ENCODE results near the gene ZNF783. TPM values are rescaled to one million over a fixed set of nuclear protein-coding genes. Genes with fewer than 3 reads are reported as not detected.

Gene ZNF783
- total and polyA plus RNA-seq, 2 of the 8 experiments (the other 6 are each of a cell fraction or from before 2014, with no cell fraction given), result 7.3 to 8.2 TPM

DNA sequence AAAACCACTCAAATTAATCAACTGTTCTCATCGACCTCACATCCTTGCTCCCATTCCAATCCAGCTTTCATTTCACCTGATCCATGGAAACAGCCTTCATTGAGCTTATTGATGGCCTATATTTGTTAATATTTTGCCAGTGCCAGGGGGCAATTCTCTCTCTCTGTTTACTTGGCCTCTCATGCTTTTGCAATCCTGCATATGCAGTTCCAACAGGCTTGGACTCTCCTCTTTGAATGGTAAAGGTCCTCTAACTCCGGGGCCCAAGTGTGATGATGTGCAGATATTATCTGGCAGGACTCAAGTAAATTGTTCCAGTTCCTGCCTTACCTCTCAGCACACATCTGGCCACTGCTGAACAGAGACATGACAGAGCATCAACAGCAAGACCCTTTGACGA is 67.3 kb downstream of the ZNF783 start:
- Histone ChIP-seq H2BK15ac (ENCODE audit: low read length) (no peak overlapping the region), H3K23ac (ENCODE audit: insufficient read length) (no peak overlapping the region), H3K4me3 (ENCODE audit: extremely low read depth in 1 of 4, insufficient read depth in 2 of 4, low read depth in 3 of 4, low read length in 4 of 4) (no peak overlapping the region), H3K79me1 (ENCODE audit: low read depth, low read length) (no peaks in the 10 kb centered on the region), H4K20me1 (replicated peaks in 1 of 2; ENCODE audit: control insufficient read depth in 1 of 2, insufficient read depth in 2 of 2, low read length in 2 of 2) (no peaks in the 10 kb centered on the region), H2BK120ac (replicated peaks; ENCODE audit: low read depth, low read length) (no peak overlapping the region), H3K9ac (replicated peaks in 1 of 4; ENCODE audit: extremely low read depth in 1 of 4, low read depth in 3 of 4, low read length in 3 of 4) (no peak overlapping the region), H3K36me3 (ENCODE audit: control insufficient read depth in 2 of 4, insufficient read depth in 4 of 4, low read length in 3 of 4) (no peaks in the 10 kb centered on the region; a peak in 1 of 8 replicates), H3K4ac (replicated peaks; ENCODE audit: insufficient read length, low read depth, low read length) (no peak overlapping the region), H3K23me2 (ENCODE audit: low read depth, low read length) (no peaks in the 10 kb centered on the region), H3K14ac (ENCODE audit: insufficient read length) (no peak overlapping the region), H2BK5ac (ENCODE audit: low read depth, low read length) (no peak overlapping the region), H2AK5ac (ENCODE audit: low read depth, low read length) (no peak overlapping the region), H3K79me2 (ENCODE audit: control insufficient read depth in 1 of 2, insufficient read depth in 2 of 2, low read length in 2 of 2) (no peaks in the 10 kb centered on the region), H3K4me1 (replicated peaks in 1 of 4; ENCODE audit: control insufficient read depth in 3 of 4, insufficient read depth in 4 of 4, low read length in 3 of 4) (no peaks in the 10 kb centered on the region), H4K8ac (ENCODE audit: extremely low read depth, insufficient read depth, low read length) (no peak overlapping the region), H4K91ac (replicated peaks; ENCODE audit: insufficient read length, low read length) (no peak overlapping the region), H2BK12ac (ENCODE audit: low read depth, low read length) (no peak overlapping the region), H2BK20ac (ENCODE audit: low read length) (no peak overlapping the region), H4K5ac (ENCODE audit: insufficient read length, low read depth, low read length) (no peak overlapping the region), H3K18ac (ENCODE audit: extremely low read depth, low read length) (no peak overlapping the region), H3K27ac (ENCODE audit: low read depth, low read length) (no peak overlapping the region), H2AFZ (ENCODE audit: low read length) (no peak overlapping the region), H3K56ac (replicated peaks; ENCODE audit: insufficient read length, low read depth, low read length) (no peak overlapping the region), H3K9me3 (ENCODE audit: insufficient read depth in 2 of 2, low read depth in 1 of 2, low read length in 1 of 2) (peaks cover 3 to 7% of the 10 kb centered on the region in 2 experiments; a peak in 3 of 4 replicates), H3K27me3 (replicated peaks in 1 of 4; ENCODE audit: control insufficient read depth in 3 of 4, extremely low read depth in 1 of 4, insufficient read depth in 3 of 4, low read length in 3 of 4) (no peaks in the 10 kb centered on the region), H3K4me2 (ENCODE audit: insufficient read depth in 1 of 2, low read depth in 2 of 2, low read length in 2 of 2) (no peak overlapping the region)
- CTCF ChIA-PET (ENCODE audit: partially characterized antibody), result interaction anchor here (1.3 to 4.5 kb wide), 4 partner anchors 9 to 77 kb away, joined by 3 to 24 read pairs (median 7); no protein-coding TSS in a partner anchor
- WGBS, 2 experiments (ENCODE audit: extremely low coverage in 1 of 2, insufficient coverage in 1 of 2, insufficient read length in 1 of 2, insufficient replicate concordance in 2 of 2, low coverage in 1 of 2, low lambda C conversion rate in 2 of 2, missing lambda C conversion rate in 1 of 2), result 46% methylated on average over 3 of the region's 3 CpGs; no CpG with 5 or more reads in 1 of the 2 experiments
- DNase-seq (ENCODE audit: low read depth in 1 of 2, low spot score in 2 of 2) (no peak), FAIRE-seq (no peak)
- POLR2A ChIA-PET (ENCODE audit: partially characterized antibody), result interaction anchor here (1.1 kb wide), 1 partner anchor 9 kb away, joined by 4 read pairs; no protein-coding TSS in a partner anchor
- no peak for TF ChIP-seq RAD21 (IDR thresholded peaks at IDR 0.05 in 1 of 2, conservative IDR thresholded peaks at IDR 0.05 in 1 of 2; ENCODE audit: low read depth in 2 of 2, low read length in 2 of 2)
- no peak for TF ChIP-seq RFX5 (IDR thresholded peaks at IDR 0.05; ENCODE audit: borderline replicate concordance, low read depth, low read length)
- no peak for TF ChIP-seq SIX5 (IDR thresholded peaks at IDR 0.05; ENCODE audit: low read depth, low read length)
- TF ChIP-seq TBP (IDR thresholded peaks at IDR 0.05; ENCODE audit: low read depth, low read length), result no peak
- TF ChIP-seq TAF1 (IDR thresholded peaks at IDR 0.05; ENCODE audit: low read depth, low read length), result no peak
- TF ChIP-seq POU5F1 (IDR thresholded peaks at IDR 0.05; ENCODE audit: low read depth, low read length), result no peak
- TF ChIP-seq CHD1 (IDR thresholded peaks at IDR 0.05; ENCODE audit: low read depth, low read length), result no peak
- TF ChIP-seq ZNF274 (IDR thresholded peaks at IDR 0.05; ENCODE audit: borderline replicate concordance, extremely low read depth, low read length), result no peak
- no peak for TF ChIP-seq RBBP5 (IDR thresholded peaks at IDR 0.05; ENCODE audit: borderline replicate concordance, low read depth, low read length)
- no peak for TF ChIP-seq POLR2AphosphoS5 (IDR thresholded peaks at IDR 0.05; ENCODE audit: low read depth, low read length)
- no peak for TF ChIP-seq CTBP2 (IDR thresholded peaks at IDR 0.05; ENCODE audit: borderline replicate concordance, insufficient read depth, insufficient read length, low read length)
- TF ChIP-seq SP1 (IDR thresholded peaks at IDR 0.05; ENCODE audit: low read depth, low read length), result no peak
- no peak for TF ChIP-seq SIN3A (conservative IDR thresholded peaks at IDR 0.05 in 1 of 2, IDR thresholded peaks at IDR 0.05 in 1 of 2; ENCODE audit: low read depth in 1 of 2, low read length in 2 of 2)
- no peak for TF ChIP-seq NRF1 (IDR thresholded peaks at IDR 0.05; ENCODE audit: low read depth, low read length)
- TF ChIP-seq CHD2 (IDR thresholded peaks at IDR 0.05; ENCODE audit: low read length), result no peak

Measured in H1 (cell line).